Stimulated activated CD8-positive, alpha-beta memory T cell treated with anti-CD3 and anti-CD28 coated beads, Interleukin-12 subunit alpha, Interleukin-12 subunit beta, amount 100 ng/mL, for 1 hour (primary cell): ENCODE data around the gene IL1RAPL1.

Source experiments
- DNase-seq: peaks from one replicate; pipeline ENCODE4 v3.0.0-alpha.2; 2020; ENCODE audit warnings: low read depth

The IL1RAPL1 gene

DNA sequence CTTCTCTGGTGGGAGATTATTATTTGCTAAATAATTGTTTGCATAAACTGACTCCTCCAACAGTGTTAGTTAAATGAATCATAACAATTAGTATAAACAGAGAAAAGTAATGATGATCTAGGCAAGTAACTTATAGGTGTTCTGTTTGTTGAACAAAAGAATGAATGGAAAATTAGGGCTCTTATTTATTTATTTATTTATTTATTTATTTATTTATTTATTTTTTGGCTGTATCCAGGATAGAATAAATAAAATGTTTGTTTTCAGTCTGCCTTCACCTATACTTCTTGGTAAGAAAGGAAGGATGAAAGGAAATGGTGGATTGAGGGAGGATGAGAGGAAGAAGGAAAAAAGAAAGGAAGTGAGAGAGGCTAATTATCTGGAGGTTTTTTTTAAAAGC is 1066.5 kb downstream of the IL1RAPL1 start:
- no peak for DNase-seq

GRCh38 chrX:29659911-29660310 is 1072.7 kb downstream of the IL1RAPL1 start:
- no peak for DNase-seq

GRCh38 chrX:29661290-29661689 is 1074.0 kb downstream of the IL1RAPL1 start:
- DNase-seq: no peak

DNA sequence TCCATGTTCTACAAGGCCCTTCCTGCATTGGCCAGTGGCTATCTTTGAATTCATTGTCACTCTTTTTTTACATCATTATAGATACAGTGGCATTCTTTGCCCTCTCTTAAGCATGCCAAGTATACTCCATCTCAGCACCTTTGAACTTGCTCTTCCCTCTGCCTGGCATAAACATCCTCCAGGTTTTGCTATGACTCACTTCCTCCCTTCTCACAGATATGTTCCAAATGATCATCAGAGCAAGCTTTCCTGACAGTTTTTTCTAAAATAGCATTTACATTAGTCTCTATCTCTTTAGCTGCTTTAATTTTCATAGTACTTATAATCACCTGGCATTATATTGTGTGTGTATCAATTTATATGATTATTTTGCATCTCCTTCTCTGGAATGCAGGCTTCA is 1074.9 kb downstream of the IL1RAPL1 start:
- DNase-seq: no peak

DNA sequence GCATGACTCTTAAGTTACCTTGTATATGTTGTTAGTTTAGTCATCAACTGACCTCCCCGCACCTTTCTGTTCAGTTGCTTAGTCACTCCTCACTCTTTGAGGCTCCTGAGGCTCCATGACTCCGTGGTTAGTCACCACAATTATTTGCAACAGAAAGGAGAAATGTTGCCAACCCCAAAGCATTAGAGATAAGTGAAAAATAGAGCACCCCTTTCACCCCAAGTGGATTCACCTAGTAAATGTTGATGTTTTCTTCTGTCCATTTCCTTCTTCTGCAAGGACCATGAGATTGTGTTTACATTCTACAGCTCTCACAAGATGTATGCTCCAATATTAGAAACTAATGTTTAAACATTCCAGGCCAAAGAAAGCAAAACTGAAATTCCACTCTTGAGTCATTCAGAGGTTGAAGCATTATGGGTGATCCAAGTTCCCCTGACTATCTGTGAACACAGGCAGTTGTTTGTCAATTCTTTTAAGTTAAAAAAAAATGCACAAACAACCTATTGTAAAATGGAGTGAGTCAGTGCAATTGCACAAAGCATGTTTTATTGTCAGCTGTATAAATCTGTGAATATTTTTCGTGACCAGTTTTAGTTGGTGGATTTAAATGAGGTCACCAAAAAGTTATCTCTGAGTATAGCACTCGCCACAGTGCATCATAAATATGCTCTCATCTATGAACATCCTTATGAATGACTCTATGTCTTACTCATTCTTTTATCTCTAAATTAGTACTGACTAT is 1075.7 kb downstream of the IL1RAPL1 start:
- no peak for DNase-seq

DNA sequence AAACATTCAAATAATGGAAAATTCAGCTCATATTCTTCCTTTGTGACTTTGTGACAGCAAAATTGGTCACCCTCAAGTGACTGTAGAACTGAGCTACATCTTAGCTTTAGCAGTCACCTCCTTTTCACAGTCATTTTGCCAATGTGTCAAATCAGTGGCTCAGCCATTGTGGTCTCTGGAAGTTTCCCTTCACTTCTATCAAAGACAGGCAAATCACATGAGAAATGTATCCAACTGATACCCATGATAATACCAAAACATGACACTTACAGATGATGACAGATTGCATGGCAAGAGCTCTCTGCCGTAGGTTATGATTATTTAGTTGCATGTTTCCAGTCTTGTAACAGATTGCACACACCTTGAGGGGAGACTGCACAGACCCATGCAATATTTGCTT is 1078.3 kb downstream of the IL1RAPL1 start:
- DNase-seq: no peak

GRCh38 chrX:29666366-29666765 is 1079.1 kb downstream of the IL1RAPL1 start:
- DNase-seq: no peak

GRCh38 chrX:29671421-29671820 is 1084.2 kb downstream of the IL1RAPL1 start:
- no peak for DNase-seq

GRCh38 chrX:29687687-29688086 is 1100.4 kb downstream of the IL1RAPL1 start:
- no peak for DNase-seq

GRCh38 chrX:29690061-29690460 is 1102.8 kb downstream of the IL1RAPL1 start:
- no peak for DNase-seq

GRCh38 chrX:29691044-29691443 is 1103.8 kb downstream of the IL1RAPL1 start:
- no peak for DNase-seq

DNA sequence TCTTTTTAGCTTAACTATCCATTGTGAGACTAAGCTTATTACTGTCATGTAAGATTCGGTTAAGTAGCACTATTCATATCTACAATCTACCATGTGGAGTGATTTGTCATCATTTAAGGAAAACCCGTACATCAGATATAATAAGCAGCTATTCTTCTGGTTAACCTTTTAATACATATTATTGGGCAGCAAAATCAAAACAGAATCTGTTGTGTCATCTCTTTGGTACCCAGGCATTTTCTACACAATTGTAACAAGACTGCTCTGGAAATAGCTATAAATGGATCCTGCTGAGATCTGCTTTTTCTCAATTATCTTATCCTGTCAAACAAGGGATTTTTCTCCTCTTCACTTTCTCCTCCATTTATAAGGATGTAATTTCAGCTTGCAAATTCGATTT is 1106.7 kb downstream of the IL1RAPL1 start:
- DNase-seq: no peak

DNA sequence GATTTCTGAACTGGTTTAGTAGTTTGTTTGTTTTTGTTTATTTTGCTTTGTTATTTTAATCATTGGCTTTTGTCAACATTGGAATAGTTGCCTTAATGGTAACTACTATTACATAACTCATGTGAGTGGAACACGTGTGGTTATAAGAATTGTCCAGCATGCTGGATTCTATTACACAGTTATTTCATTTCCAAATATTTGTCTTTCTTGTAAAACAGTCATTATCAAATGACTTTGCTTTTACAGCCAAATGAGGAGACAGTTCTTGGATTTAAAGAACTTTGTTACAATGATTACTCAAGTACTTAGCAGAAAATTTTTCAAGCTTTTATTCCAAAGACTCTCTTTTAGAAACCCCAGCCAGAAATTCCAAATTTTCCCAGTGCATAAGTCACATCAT is 1112.0 kb downstream of the IL1RAPL1 start:
- DNase-seq: no peak

- no peak for DNase-seq
Measured at GRCh38 chrX:29707088-29707487, 1119.8 kb downstream of the IL1RAPL1 start.

- DNase-seq: no peak
Measured at GRCh38 chrX:29721152-29721551, 1133.9 kb downstream of the IL1RAPL1 start.

DNA sequence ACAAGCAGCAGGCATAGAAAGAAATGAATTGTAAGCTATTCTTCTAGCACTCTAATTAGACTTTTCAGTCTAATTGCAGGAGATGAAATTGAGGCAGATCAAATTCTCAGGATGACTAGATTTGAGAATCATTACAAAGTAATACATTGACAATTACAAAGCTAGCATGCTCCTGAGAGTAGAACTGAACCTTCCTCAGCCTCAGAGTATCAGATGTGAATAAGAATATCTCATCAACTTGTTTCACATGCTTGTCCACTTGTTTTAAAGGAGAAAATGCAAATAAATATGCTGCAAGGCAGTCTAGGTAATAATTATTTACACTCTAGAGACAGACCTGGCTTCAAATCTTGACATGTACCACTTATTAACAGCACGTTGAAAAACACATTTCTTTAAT is 1137.1 kb downstream of the IL1RAPL1 start:
- DNase-seq: no peak

- no peak for DNase-seq
Measured at GRCh38 chrX:29726811-29727210, 1139.6 kb downstream of the IL1RAPL1 start.

DNA sequence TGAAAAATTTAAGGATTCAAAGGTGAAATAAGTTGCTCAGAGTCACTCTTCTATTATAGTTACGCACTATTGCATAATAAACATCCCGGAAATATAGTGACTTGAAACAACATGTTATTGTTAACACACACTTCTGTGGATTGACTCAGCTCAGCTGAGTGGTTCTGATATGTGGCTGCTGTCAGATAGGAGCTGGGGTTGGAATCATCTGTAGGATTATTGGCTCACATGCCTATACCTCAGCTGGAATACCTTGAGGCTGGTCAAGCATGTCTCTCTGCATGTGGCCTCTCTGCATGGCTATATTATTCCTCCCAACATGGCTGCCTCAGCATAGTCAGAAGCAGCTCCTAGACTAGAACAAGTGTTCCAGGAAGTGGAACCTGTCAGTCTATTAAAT is 1141.4 kb downstream of the IL1RAPL1 start:
- no peak for DNase-seq

DNA sequence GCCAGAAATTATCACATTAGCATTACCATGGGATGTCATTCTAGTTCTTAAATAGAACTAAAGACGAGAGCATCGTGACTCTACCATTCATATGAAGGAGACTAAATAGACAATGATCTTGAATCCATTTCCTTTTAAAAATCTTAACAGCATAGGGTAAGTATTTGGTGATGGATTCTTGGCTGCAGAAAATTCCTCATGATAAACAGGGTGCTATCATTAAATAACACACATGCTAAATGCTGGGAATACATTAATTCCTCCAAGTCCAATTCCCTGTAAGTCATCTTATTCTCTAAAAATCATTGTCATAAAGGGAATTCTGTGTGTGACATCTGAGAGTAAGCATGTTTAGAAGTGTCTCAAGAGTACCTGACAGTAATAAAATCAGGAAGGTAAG is 1157.7 kb downstream of the IL1RAPL1 start:
- DNase-seq: no peak

DNA sequence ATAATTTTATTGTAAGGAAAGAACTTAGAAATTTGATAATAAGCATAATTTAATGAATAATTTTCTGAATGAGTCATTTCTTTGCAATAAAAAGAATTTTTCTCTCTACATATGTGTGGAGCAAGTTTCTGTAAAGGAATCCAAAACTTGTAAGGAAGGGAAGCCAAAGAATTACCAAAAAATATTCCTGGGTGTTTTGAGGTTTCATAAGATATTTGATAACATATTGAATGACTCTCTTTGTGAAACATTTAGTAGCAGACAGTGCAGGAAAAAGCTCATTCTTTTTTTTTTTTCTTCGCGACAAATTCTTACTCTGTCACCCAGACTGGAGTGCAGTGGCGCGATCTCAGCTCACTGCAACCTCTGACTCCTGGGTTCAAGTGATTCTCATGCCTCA is 1159.1 kb downstream of the IL1RAPL1 start:
- DNase-seq: no peak

DNA sequence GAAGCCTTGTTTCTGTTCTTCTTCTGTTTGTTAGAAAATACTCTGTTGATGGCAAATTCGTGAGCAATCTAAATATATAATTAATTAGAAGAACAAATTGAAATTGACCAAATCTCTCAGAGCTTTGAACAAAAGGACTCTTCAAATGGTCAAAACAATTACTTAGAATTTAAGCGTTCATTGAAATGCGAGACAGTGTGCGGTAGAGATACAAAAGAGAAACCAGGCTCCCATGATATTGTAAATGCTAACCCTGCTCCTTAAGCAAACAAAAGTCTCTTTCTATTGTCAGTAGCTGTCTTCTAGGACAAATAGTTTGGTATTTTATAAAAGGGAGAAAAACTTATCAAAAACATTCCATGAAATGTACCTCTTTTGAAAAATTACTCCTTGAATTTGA is 1174.8 kb downstream of the IL1RAPL1 start:
- DNase-seq: no peak

- DNase-seq: no peak
Measured at GRCh38 chrX:29775890-29776289, 1188.6 kb downstream of the IL1RAPL1 start.

- no peak for DNase-seq
Measured at GRCh38 chrX:29787656-29788055, 1200.4 kb downstream of the IL1RAPL1 start.

GRCh38 chrX:29788991-29789699 is 1201.9 kb downstream of the IL1RAPL1 start:
- DNase-seq: no peak
